Stimulated activated CD4-positive, alpha-beta T cell treated with anti-CD3 and anti-CD28 coated beads, Interleukin-4, amount 100 ng/mL, for 24 hours (primary cell): ENCODE results near the gene STRIP1.
"Not testable (repeated sequence)": the region's sequence is repeated elsewhere in the genome, so short reads cannot be mapped to it uniquely, and the experiment has no call there.

Experiments
- DNase-seq: peaks from one replicate; pipeline ENCODE4 v3.0.0-alpha.2; 2020

Gene STRIP1

GRCh38 chr1:110070671-110071242 lies 36.3 kb downstream of the STRIP1 start, which contains the start of gene ALX3:
TSS of gene ALX3 (minus strand) at chr1:110070672. CDS start at chr1:110070612, 60 bp downstream.
- no peak for DNase-seq

GRCh38 chr1:110074166-110074565 lies 39.7 kb downstream of the STRIP1 start:
- DNase-seq: no peak

GRCh38 chr1:110076789-110077500 lies 42.5 kb downstream of the STRIP1 start:
- no peak for DNase-seq

GRCh38 chr1:110079995-110080394 lies 45.6 kb downstream of the STRIP1 start:
- not testable (repeated sequence) for DNase-seq

GRCh38 chr1:110081061-110081460 lies 46.6 kb downstream of the STRIP1 start:
- no peak for DNase-seq

GRCh38 chr1:110082477-110082876 lies 48.1 kb downstream of the STRIP1 start:
- DNase-seq: no peak

- no peak for DNase-seq
Observed at GRCh38 chr1:110083061-110083865, 48.8 kb downstream of the STRIP1 start.

- no peak for DNase-seq
Observed at GRCh38 chr1:110083866-110084226, 49.4 kb downstream of the STRIP1 start.

GRCh38 chr1:110084227-110085078 lies 50.0 kb downstream of the STRIP1 start:
- peak; percentile 24 for DNase-seq

- DNase-seq: no peak
Observed at GRCh38 chr1:110085671-110086070, 51.2 kb downstream of the STRIP1 start.

- no peak for DNase-seq
Observed at GRCh38 chr1:110086961-110087360, 52.5 kb downstream of the STRIP1 start.

- DNase-seq: peak; percentile 62
Observed at GRCh38 chr1:110087812-110088738, 53.7 kb downstream of the STRIP1 start.

GRCh38 chr1:110088739-110089316 lies 54.4 kb downstream of the STRIP1 start:
- DNase-seq: no peak

- no peak for DNase-seq
Observed at GRCh38 chr1:110089561-110090275, 55.3 kb downstream of the STRIP1 start.

GRCh38 chr1:110091381-110091780 lies 57.0 kb downstream of the STRIP1 start:
- no peak for DNase-seq

GRCh38 chr1:110091791-110092190 lies 57.4 kb downstream of the STRIP1 start:
- no peak for DNase-seq

GRCh38 chr1:110092991-110093390 lies 58.6 kb downstream of the STRIP1 start:
- DNase-seq: no peak

GRCh38 chr1:110094931-110095654 lies 60.7 kb downstream of the STRIP1 start:
- no peak for DNase-seq

GRCh38 chr1:110097507-110098221 lies 63.2 kb downstream of the STRIP1 start:
- DNase-seq: no peak
